WERI-Rb-1 (cell line): Measurements from ENCODE around the gene UXT.

Experiments
- DNase-seq: peaks from one replicate; pipeline ENCODE4 v3.0.0-alpha.2; 2020
- H3K27ac ChIP-seq: fragments of 250-450 bp; sonication (Bioruptor Pico); 2 replicates; pipeline ENCODE4 v1.5.1; 2020; ENCODE audit warnings: mild to moderate bottlenecking, moderate library complexity
- H3K27me3 ChIP-seq: fragments of 250-450 bp; sonication (Bioruptor Pico); 2 replicates; pipeline ENCODE4 v1.5.1; 2021; ENCODE audit warnings: mild to moderate bottlenecking, low read depth, moderate library complexity; ENCODE audit not compliant: insufficient read depth, severe bottlenecking
- H3K36me3 ChIP-seq: fragments of 250-450 bp; sonication (Bioruptor Pico); 2 replicates; pipeline ENCODE4 v1.5.1; 2020; ENCODE audit warnings: mild to moderate bottlenecking, moderate library complexity
- H3K4me3 ChIP-seq: 2 replicates; pipeline ENCODE4 v1.5.1; 2011; ENCODE audit warnings: low read depth, mild to moderate bottlenecking, control low read depth, low read length
- H3K9me3 ChIP-seq: fragments of 250-450 bp; sonication (Bioruptor Pico); 2 replicates; pipeline ENCODE4 v1.5.1; 2021; ENCODE audit warnings: mild to moderate bottlenecking, moderate library complexity; ENCODE audit not compliant: severe bottlenecking
- CTCF ChIP-seq: IDR thresholded peaks from 2 replicates; pipeline ENCODE4 v1.5.1; 2011; ENCODE audit warnings: low read depth, mild to moderate bottlenecking, control low read depth, inconsistent platforms, low read length

Gene UXT

GRCh38 chrX:47634871-47635575 is 24.0 kb downstream of the UXT start:
- H3K27ac ChIP-seq = no peak overlapping the region
- DNase-seq = no peak
- peaks cover 5% of the 10 kb centered on the region for H3K36me3 ChIP-seq
- no peak overlapping the region for H3K4me3 ChIP-seq
- no peak for TF ChIP-seq CTCF
- H3K27me3 ChIP-seq = peaks cover 18% of the 10 kb centered on the region
- H3K9me3 ChIP-seq = no peaks in the 10 kb centered on the region

- no peak for DNase-seq
- peaks cover 13% of the 10 kb centered on the region for H3K27me3 ChIP-seq
- H3K27ac ChIP-seq = no peak overlapping the region
- no peak for TF ChIP-seq CTCF
- no peaks in the 10 kb centered on the region for H3K9me3 ChIP-seq
- no peak overlapping the region for H3K4me3 ChIP-seq
- no peaks in the 10 kb centered on the region; the same call in 1 of the 2 replicates for H3K36me3 ChIP-seq
Measured at GRCh38 chrX:47633689-47634590, 25.0 kb downstream of the UXT start.

- no peak for TF ChIP-seq CTCF
- no peaks in the 10 kb centered on the region for H3K9me3 ChIP-seq
- H3K27ac ChIP-seq = no peak overlapping the region
- H3K4me3 ChIP-seq = no peak overlapping the region
- DNase-seq = no peak
- no peaks in the 10 kb centered on the region; the same call in 1 of the 2 replicates for H3K36me3 ChIP-seq
- peaks cover 16% of the 10 kb centered on the region for H3K27me3 ChIP-seq
Measured at GRCh38 chrX:47632666-47633065, 26.3 kb downstream of the UXT start.

GRCh38 chrX:47631676-47632075 is 27.3 kb downstream of the UXT start:
- H3K36me3 ChIP-seq = no peaks in the 10 kb centered on the region; the same call in 1 of the 2 replicates

More at GRCh38 chrX:47631676-47632075, 27.3 kb downstream of the UXT start:
- no peak overlapping the region for H3K4me3 ChIP-seq
- no peak for TF ChIP-seq CTCF
- no peak overlapping the region for H3K27ac ChIP-seq
- peaks cover 20% of the 10 kb centered on the region for H3K27me3 ChIP-seq
- H3K9me3 ChIP-seq = no peaks in the 10 kb centered on the region
- no peak for DNase-seq
